RPMI7951 (cell line): ENCODE results near the gene ATP10D. TPM values are rescaled to one million over a fixed set of nuclear protein-coding genes. Genes with fewer than 3 reads are reported as not detected.
"Not testable (repeated sequence)": the region's sequence is repeated elsewhere in the genome, so short reads cannot be mapped to it uniquely, and the experiment has no call there.

Experiments
- DNase-seq: peaks from one replicate; pipeline ENCODE4 v3.0.0-alpha.2; 2012; ENCODE audit warnings: low read depth
- total RNA-seq: library from RNA; depleted of rRNA; stranded (reverse); fragments of >200 nt; shearing (Covaris generic); gene quantifications from 2 replicates; pipeline ENCODE4 v1.2.3, GENCODE V29; 2014

Gene ATP10D
- total RNA-seq, 1 experiment from 2014 or later, result 16.9 TPM

GRCh38 chr4:47535567-47536147 is 50.6 kb downstream of the ATP10D start:
- no peak for DNase-seq

DNA sequence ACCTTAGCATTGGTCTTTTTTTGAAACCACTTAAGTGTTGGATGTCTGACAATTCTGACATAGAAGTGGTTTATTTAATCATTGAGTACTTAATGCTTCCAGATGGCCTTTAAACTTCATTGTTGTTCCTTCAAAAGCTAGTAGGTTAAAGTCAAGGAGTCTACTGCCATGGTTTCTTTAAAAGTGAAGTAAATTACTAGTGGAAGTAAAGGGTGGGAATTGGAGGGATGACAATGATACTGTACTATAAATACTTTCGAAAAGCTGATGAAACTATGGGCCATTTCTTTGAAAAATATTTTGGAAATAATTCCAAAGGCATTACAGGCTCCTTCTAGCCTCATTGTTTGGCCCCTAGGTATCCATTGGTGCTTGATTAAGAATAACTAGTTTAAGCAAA is 51.9 kb downstream of the ATP10D start:
- DNase-seq, result no peak

DNA sequence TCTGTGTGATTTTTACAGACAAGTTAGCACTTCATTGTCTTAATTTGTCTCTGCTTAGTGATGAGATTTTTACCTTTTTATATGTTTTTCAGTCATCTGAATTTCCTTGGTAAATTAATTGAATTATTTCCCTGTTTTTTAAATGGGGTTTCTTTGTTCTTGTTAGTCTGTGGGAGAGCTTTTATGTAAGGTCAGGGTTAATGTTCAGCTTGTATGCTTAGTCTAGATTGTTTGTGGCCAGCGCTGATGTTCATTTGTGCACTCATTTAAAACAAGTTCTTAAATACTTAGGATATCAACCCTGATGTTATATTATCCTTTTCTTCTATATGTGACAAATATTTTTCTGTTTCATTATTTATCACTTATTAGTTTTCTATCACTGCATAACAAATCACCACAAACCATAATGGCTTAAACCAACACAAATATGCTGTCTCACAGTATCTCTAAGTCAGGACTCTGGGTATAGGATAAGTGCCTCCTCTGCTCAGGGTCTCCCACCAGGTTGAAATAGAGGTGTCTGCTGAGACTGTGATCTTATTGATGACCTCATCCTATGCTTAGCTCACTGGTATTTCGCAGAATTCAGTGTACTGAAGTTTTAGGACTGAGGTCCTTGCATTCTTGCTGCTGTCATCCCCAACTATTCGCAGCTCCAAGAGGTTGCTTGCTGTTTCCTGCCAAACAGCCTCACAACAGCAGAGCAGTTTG is 53.2 kb downstream of the ATP10D start:
- no peak for DNase-seq

DNA sequence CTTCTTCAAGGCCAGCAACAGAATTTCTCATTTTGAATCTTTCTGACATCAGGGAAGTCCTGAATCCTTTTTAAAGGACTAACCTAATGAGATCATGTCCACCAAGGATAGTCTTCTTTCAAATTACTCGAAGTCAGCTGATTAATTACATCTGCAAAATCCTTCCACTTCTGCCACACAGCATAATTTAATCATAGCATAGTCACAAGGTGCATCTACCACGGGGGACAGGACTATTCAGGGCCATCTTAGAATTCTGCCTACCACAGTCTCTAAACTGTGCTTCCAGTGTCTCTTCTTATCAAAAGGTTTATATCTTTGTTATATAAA is 53.7 kb downstream of the ATP10D start:
- no peak for DNase-seq

DNA sequence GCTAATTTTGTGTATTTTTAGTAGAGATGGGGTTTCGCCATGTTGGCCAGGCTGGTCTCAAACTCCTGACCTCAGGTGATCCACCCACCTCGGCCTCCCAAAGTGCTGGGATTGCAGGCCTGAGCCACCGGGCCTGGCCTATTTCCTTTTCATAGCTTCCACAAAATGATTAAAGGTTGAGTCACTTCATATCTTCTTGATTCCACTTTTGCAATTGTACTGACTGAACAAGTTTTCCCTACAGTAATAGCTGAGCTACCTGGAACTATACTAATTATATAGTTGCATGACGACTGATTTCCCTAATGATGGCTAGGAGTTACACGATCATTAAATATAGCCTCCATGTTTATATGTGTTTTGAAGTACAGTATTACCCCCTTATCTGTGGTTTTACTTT is 57.6 kb downstream of the ATP10D start:
- not testable (repeated sequence) for DNase-seq

DNA sequence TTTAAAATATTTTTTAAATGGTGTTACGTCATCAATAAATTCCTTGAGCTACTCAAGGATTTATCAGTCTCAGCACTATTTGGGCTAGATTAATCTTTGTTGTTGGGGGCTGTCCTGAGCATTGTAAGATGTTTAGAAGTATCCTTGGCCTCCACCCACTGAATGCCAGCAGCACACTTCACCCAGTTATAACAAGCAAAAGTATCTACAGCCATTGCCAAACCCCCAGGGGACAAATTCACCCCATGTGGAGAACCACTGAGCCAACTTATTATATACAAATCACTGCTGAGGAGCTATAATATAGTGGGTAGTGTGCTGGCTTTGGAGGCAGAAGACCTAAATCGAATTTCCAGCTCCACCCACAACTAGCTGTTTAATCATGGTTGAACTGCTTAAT is 58.3 kb downstream of the ATP10D start:
- DNase-seq, result peak; percentile 44

DNA sequence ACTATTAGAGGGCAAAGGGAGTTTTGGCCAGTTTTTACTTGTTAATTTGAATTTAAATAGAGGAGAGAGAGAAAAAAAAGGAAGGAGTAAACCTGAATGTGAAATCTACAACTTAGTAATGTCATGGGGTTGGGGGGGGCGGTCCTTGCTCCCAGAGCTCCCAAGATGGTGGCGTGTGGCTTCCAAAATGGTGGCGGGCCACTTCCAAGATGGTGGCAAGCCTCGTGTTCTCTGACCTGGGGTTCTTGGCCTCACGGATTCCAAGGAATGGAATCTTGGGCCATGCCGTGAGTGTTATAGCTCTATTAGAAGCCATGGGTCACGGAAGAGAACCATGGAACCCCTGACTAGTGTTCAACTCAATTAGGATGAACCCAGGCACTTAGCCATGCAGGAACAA is 65.3 kb downstream of the ATP10D start:
- not testable (repeated sequence) for DNase-seq

DNA sequence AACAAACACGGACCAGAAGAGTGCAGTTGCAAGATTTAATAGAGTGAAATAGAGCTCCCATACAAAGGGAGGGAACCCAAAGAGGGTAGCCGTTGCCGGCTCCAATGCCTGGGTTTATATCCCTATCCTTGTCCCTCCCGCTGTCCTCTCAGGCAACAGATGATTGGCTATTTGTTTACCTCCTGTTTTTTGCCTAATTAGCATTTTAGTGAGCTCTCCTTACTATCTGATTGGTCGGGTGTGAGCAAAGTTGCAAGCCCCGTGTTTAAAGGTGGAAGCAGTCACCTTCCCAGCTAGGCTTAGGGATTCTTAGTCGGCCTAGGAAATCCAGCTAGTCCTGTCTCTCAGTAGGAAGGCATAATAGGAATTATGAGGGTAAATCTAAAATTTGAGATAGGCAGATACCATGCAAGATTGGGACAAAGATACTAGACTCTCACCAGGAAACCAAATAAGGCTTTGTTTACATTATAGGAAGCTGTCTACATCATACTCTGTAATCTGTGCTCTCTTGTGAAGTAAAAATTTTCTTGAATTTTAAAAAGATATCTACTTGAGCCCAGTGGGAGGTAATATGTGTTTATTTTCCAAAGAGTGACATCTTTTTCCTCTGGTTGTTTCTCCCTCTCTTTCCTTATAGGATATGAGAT is 65.9 kb downstream of the ATP10D start:
- no peak for DNase-seq

GRCh38 chr4:47551682-47552081 is 66.6 kb downstream of the ATP10D start:
- DNase-seq, result peak; percentile 57

GRCh38 chr4:47553329-47554125 is 68.5 kb downstream of the ATP10D start:
- DNase-seq, result no peak

DNA sequence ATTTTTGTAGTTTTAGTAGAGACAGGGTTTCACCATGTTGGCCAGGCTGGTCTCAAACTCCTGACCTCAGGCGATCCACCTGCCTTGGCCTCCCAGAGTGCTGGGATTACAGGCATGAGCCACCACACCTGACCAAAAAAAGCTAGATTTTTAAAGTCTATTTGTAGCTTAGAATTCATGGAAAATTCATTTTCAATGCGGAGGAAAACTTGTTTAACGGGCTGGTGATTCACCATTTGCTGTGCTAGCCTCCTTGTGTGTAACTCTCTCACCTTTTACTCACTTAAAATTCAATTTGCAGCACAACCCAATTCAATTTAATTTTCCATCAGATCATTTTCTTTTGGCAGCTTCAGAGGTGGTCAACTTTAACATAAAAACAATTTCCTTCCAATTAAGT is 70.8 kb downstream of the ATP10D start:
- DNase-seq, result not testable (repeated sequence)

DNA sequence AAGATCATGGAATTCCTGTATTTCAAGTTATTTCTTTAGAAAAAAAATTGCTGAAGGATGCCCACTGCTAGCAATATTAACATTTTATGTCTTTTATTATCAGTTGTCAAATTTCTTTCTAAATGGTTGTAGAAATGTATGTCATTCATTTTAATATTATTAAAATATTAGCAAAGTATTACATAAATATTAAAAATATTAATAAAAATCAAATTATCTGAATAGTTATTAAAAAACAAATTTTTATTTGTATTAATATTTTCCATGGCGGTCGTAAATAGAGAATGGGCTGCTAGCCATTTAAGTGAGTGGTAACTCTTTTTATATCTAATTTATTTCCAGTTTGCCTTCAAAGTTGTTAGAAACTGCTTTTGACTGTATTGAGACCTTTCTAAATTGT is 72.2 kb downstream of the ATP10D start:
- DNase-seq, result no peak

GRCh38 chr4:47560682-47561081 is 75.6 kb downstream of the ATP10D start:
- DNase-seq, result peak; percentile 70

GRCh38 chr4:47561331-47561730 is 76.3 kb downstream of the ATP10D start:
- DNase-seq, result no peak

- peak; percentile 65 for DNase-seq
These were observed 77.2 kb downstream of the ATP10D start for GRCh38 chr4:47562297-47562696.

GRCh38 chr4:47566566-47566965 is 81.5 kb downstream of the ATP10D start:
- DNase-seq, result no peak

- no peak for DNase-seq
These were observed 81.9 kb downstream of the ATP10D start for GRCh38 chr4:47566969-47567368.

DNA sequence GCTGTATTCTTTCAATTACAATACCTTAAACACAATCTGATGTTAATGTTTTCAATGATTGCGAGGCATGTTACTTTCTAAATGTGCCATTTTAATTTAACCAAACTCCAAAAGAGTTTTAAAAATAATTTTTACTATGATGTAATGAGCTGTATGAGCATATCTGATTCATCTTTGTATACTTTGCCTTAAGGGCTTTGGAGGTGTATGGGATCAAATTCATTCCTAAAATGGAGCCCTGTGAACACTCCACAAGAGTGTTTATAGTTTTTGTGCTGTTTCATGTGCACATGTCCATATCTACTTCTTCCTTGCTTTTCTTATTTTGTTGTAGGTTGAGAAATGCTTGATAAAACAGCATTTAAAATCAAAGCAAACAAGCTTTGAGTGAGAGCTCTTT is 82.4 kb downstream of the ATP10D start:
- peak; percentile 9 for DNase-seq

DNA sequence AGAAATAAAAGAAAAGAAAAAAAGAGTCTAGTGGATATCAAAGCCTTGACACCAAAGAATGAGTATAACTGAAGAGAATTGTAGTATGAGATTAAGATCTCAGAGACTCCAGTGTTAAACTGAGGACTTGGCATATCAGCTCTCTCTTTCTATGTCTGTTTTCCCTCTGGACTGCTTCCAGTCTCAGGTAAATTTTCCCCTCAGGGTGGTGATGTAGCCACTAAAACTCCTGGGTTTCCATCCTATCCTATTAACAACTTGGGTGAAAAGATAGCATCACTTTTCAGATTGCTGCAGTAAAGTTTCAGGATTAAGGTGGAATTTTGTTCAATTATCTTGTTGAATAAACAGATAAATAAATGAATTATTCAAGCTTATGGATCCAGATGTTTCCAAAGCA is 85.7 kb downstream of the ATP10D start:
- no peak for DNase-seq

- no peak for DNase-seq
These were observed 87.9 kb downstream of the ATP10D start for GRCh38 chr4:47572981-47573380.

GRCh38 chr4:47577779-47578553 is 92.9 kb downstream of the ATP10D start:
- DNase-seq, result no peak

DNA sequence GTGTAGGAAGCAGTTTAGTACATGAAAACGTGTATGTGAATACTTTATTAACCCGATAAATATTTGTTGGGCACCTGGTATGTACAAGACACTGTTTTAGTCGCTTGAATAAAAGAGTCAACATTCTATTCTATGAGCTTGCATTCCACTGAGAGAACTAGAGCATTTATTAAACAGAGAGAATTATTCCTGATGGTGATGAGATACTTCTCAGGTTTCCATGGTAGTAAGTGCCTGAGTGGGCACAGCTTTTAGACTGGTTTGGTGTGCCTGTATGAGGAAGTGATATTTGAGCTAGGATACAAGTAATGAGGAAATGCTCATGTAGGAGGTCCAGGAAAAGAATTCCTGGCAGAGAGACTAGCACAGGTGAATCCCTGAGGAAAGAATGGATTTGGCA is 94.2 kb downstream of the ATP10D start:
- no peak for DNase-seq
